Embryonic facial prominence (tissue), 1 donor: ENCODE results near the gene PCF11.

Source experiments
- DNase-seq: peaks from one replicate; pipeline ENCODE4 v3.0.0-alpha.2; 2016; ENCODE audit errors: extremely low spot score

PCF11 gene

GRCh38 chr11:83156144-83156995, 561 bp upstream of the PCF11 start:
- DNase-seq = peak; percentile 100

GRCh38 chr11:83157594-83158356, 844 bp downstream of the PCF11 start:
- DNase-seq = peak; percentile 18

GRCh38 chr11:83158357-83158786, 1.4 kb downstream of the PCF11 start:
- no peak for DNase-seq

GRCh38 chr11:83158965-83159901, 2.3 kb downstream of the PCF11 start:
- DNase-seq = no peak

- no peak for DNase-seq
Measured at GRCh38 chr11:83159902-83160865, 3.3 kb downstream of the PCF11 start.

- no peak for DNase-seq
Measured at GRCh38 chr11:83161610-83162199, 4.8 kb downstream of the PCF11 start.

GRCh38 chr11:83162377-83162776, 5.4 kb downstream of the PCF11 start:
- DNase-seq = no peak

- no peak for DNase-seq
Measured at GRCh38 chr11:83166193-83166866, 9.4 kb downstream of the PCF11 start.

GRCh38 chr11:83168756-83169155, 11.8 kb downstream of the PCF11 start:
- DNase-seq = no peak

- DNase-seq = no peak
Measured at GRCh38 chr11:83170865-83171264, 13.9 kb downstream of the PCF11 start.

- no peak for DNase-seq
Measured at GRCh38 chr11:83172551-83172950, 15.6 kb downstream of the PCF11 start.

GRCh38 chr11:83174008-83174407, 17.1 kb downstream of the PCF11 start:
- no peak for DNase-seq

- DNase-seq = no peak
Measured at GRCh38 chr11:83175815-83176214, 18.9 kb downstream of the PCF11 start.

GRCh38 chr11:83181815-83182214, 24.9 kb downstream of the PCF11 start:
- DNase-seq = no peak

GRCh38 chr11:83185767-83186166, 28.8 kb downstream of the PCF11 start:
- DNase-seq = no peak

GRCh38 chr11:83187465-83187864, 30.5 kb downstream of the PCF11 start:
- DNase-seq = no peak

- DNase-seq = no peak
Measured at GRCh38 chr11:83191491-83191890, 34.6 kb downstream of the PCF11 start.

- DNase-seq = no peak
Measured at GRCh38 chr11:83191986-83192385, 35.1 kb downstream of the PCF11 start.

GRCh38 chr11:83192606-83193245, 35.8 kb downstream of the PCF11 start:
- no peak for DNase-seq
